ENCODE data around the gene ISG20.

GRCh38 chr15:88604381-88605188, 34.2 kb upstream of the ISG20 start:
- no peak for TF ChIP-seq CTCF (IDR thresholded peaks at IDR 0.05; ENCODE audit: low read depth, low read length, missing input control)
- TF ChIP-seq MAX (IDR thresholded peaks at IDR 0.05): no peak
- no peak for TF ChIP-seq RAD21 (IDR thresholded peaks at IDR 0.05)
- TF ChIP-seq HNF4G (IDR thresholded peaks at IDR 0.05): no peak
- TF ChIP-seq SP1 (IDR thresholded peaks at IDR 0.05): no peak
- no peak for TF ChIP-seq FOXA1 (IDR thresholded peaks at IDR 0.05)
